ENCODE measurements around the gene SMIM22.

SMIM22 gene

GRCh38 chr16:4814542-4815173 lies 19.5 kb downstream of the SMIM22 start:
- Histone ChIP-seq H3K9me3 (replicated peaks in 1 of 2; ENCODE audit: control insufficient read depth in 2 of 2, insufficient read depth in 1 of 2, low read depth in 1 of 2, low read length in 2 of 2) (peaks cover 0 to 2% of the 10 kb centered on the region in 2 donors), H3K4me2 (ENCODE audit: insufficient read depth, low read length, poor library complexity, severe bottlenecking) (no peak overlapping the region), H3K4ac (ENCODE audit: low read length) (no peak overlapping the region), H2BK12ac (ENCODE audit: low read length) (no peak overlapping the region), H3K14ac (ENCODE audit: low read length) (no peak overlapping the region), H3K4me1 (ENCODE audit: control insufficient read depth in 2 of 2, insufficient read depth in 1 of 2, low read depth in 1 of 2, low read length in 2 of 2) (no peaks in the 10 kb centered on the region), H3K27ac (replicated peaks; ENCODE audit: low read length) (no peak overlapping the region), H2BK5ac (ENCODE audit: low read length) (no peak overlapping the region), H2AFZ (ENCODE audit: low read length) (no peak overlapping the region), H3K36me3 (replicated peaks in 1 of 2; ENCODE audit: control insufficient read depth in 2 of 2, insufficient read depth in 2 of 2, low read length in 2 of 2) (peaks cover 49 to 83% of the 10 kb centered on the region in 2 donors), H3K27me3 (ENCODE audit: control insufficient read depth in 3 of 3, insufficient read depth in 3 of 3, low read depth in 1 of 3, low read length in 3 of 3) (no peaks in the 10 kb centered on the region), H4K91ac (ENCODE audit: low read depth, low read length, poor library complexity) (no peak overlapping the region), H3K18ac (ENCODE audit: low read length) (no peak overlapping the region), H2BK15ac (ENCODE audit: low read length) (no peak overlapping the region), H3K79me1 (ENCODE audit: low read depth, low read length) (peaks cover 2% of the 10 kb centered on the region), H4K8ac (ENCODE audit: low read depth, low read length) (no peak overlapping the region), H3K4me3 (ENCODE audit: low read length in 2 of 2) (peak overlapping the region in 1 of 2 donors; percentile 50), H2BK120ac (ENCODE audit: low read depth, low read length) (no peak overlapping the region), H2AK5ac (ENCODE audit: low read depth, low read length) (no peak overlapping the region), H3K9ac (ENCODE audit: low read depth, low read length, poor library complexity) (no peak overlapping the region), H3K23ac (ENCODE audit: low read depth, low read length, poor library complexity) (no peak overlapping the region)
- no peak for DNase-seq (ENCODE audit: low spot score)
- no CpG with 5 or more reads among the region's 16 CpGs for WGBS, 2 donors (ENCODE audit: extremely low coverage in 2 of 2, insufficient read length in 2 of 2, insufficient replicate concordance in 1 of 2)

- Histone ChIP-seq H3K9me3 (replicated peaks in 1 of 2; ENCODE audit: control insufficient read depth in 2 of 2, insufficient read depth in 1 of 2, low read depth in 1 of 2, low read length in 2 of 2) (no peaks in the 10 kb centered on the region), H3K4me2 (ENCODE audit: insufficient read depth, low read length, poor library complexity, severe bottlenecking) (no peak overlapping the region), H4K8ac (ENCODE audit: low read depth, low read length) (no peak overlapping the region), H3K9ac (ENCODE audit: low read depth, low read length, poor library complexity) (no peak overlapping the region), H4K91ac (ENCODE audit: low read depth, low read length, poor library complexity) (no peak overlapping the region), H3K27me3 (ENCODE audit: control insufficient read depth in 3 of 3, insufficient read depth in 3 of 3, low read depth in 1 of 3, low read length in 3 of 3) (no peaks in the 10 kb centered on the region), H3K79me1 (ENCODE audit: low read depth, low read length) (peaks cover 2% of the 10 kb centered on the region), H2AFZ (ENCODE audit: low read length) (no peak overlapping the region), H3K36me3 (replicated peaks in 1 of 2; ENCODE audit: control insufficient read depth in 2 of 2, insufficient read depth in 2 of 2, low read length in 2 of 2) (peaks cover 47 to 88% of the 10 kb centered on the region in 2 donors), H2BK15ac (ENCODE audit: low read length) (no peak overlapping the region), H2BK5ac (ENCODE audit: low read length) (no peak overlapping the region), H3K4me3 (ENCODE audit: low read length in 2 of 2) (no peak overlapping the region), H3K14ac (ENCODE audit: low read length) (no peak overlapping the region), H2AK5ac (ENCODE audit: low read depth, low read length) (no peak overlapping the region), H3K18ac (ENCODE audit: low read length) (no peak overlapping the region), H3K27ac (replicated peaks; ENCODE audit: low read length) (no peak overlapping the region), H3K23ac (ENCODE audit: low read depth, low read length, poor library complexity) (no peak overlapping the region), H2BK120ac (ENCODE audit: low read depth, low read length) (no peak overlapping the region), H3K4ac (ENCODE audit: low read length) (no peak overlapping the region), H3K4me1 (ENCODE audit: control insufficient read depth in 2 of 2, insufficient read depth in 1 of 2, low read depth in 1 of 2, low read length in 2 of 2) (no peaks in the 10 kb centered on the region), H2BK12ac (ENCODE audit: low read length) (no peak overlapping the region)
- no CpG with 5 or more reads among the region's 6 CpGs for WGBS, 2 donors (ENCODE audit: extremely low coverage in 2 of 2, insufficient read length in 2 of 2, insufficient replicate concordance in 1 of 2)
- no peak for DNase-seq (ENCODE audit: low spot score)
Measured at GRCh38 chr16:4820652-4821051, 25.5 kb downstream of the SMIM22 start.

GRCh38 chr16:4825196-4825595 lies 30.0 kb downstream of the SMIM22 start:
- Histone ChIP-seq H3K4me1 (ENCODE audit: control insufficient read depth in 2 of 2, insufficient read depth in 1 of 2, low read depth in 1 of 2, low read length in 2 of 2) (no peaks in the 10 kb centered on the region), H2AFZ (ENCODE audit: low read length) (no peak overlapping the region), H3K18ac (ENCODE audit: low read length) (no peak overlapping the region), H2BK12ac (ENCODE audit: low read length) (no peak overlapping the region), H3K27ac (replicated peaks; ENCODE audit: low read length) (no peak overlapping the region), H3K9ac (ENCODE audit: low read depth, low read length, poor library complexity) (no peak overlapping the region), H3K27me3 (ENCODE audit: control insufficient read depth in 3 of 3, insufficient read depth in 3 of 3, low read depth in 1 of 3, low read length in 3 of 3) (no peaks in the 10 kb centered on the region), H2BK5ac (ENCODE audit: low read length) (no peak overlapping the region), H3K14ac (ENCODE audit: low read length) (no peak overlapping the region), H2BK15ac (ENCODE audit: low read length) (no peak overlapping the region), H3K23ac (ENCODE audit: low read depth, low read length, poor library complexity) (no peak overlapping the region), H2AK5ac (ENCODE audit: low read depth, low read length) (no peak overlapping the region), H4K8ac (ENCODE audit: low read depth, low read length) (no peak overlapping the region), H3K79me1 (ENCODE audit: low read depth, low read length) (no peaks in the 10 kb centered on the region), H3K4me3 (ENCODE audit: low read length in 2 of 2) (no peak overlapping the region), H3K4me2 (ENCODE audit: insufficient read depth, low read length, poor library complexity, severe bottlenecking) (no peak overlapping the region), H2BK120ac (ENCODE audit: low read depth, low read length) (no peak overlapping the region), H3K4ac (ENCODE audit: low read length) (no peak overlapping the region), H3K9me3 (replicated peaks in 1 of 2; ENCODE audit: control insufficient read depth in 2 of 2, insufficient read depth in 1 of 2, low read depth in 1 of 2, low read length in 2 of 2) (no peaks in the 10 kb centered on the region), H3K36me3 (replicated peaks in 1 of 2; ENCODE audit: control insufficient read depth in 2 of 2, insufficient read depth in 2 of 2, low read length in 2 of 2) (peaks cover 50 to 92% of the 10 kb centered on the region in 2 donors), H4K91ac (ENCODE audit: low read depth, low read length, poor library complexity) (no peak overlapping the region)
- DNase-seq (ENCODE audit: low spot score) = no peak
- no CpG with 5 or more reads among the region's 8 CpGs for WGBS, 2 donors (ENCODE audit: extremely low coverage in 2 of 2, insufficient read length in 2 of 2, insufficient replicate concordance in 1 of 2)

- no peak overlapping the region for H3K18ac ChIP-seq (ENCODE audit: low read length)
- H2BK5ac ChIP-seq (ENCODE audit: low read length) = no peak overlapping the region
- H3K36me3 ChIP-seq (replicated peaks in 1 of 2; ENCODE audit: control insufficient read depth in 2 of 2, insufficient read depth in 2 of 2, low read length in 2 of 2) = peaks cover 55 to 92% of the 10 kb centered on the region in 2 donors
- no peak overlapping the region for H3K4me2 ChIP-seq (ENCODE audit: insufficient read depth, low read length, poor library complexity, severe bottlenecking)
- H3K9ac ChIP-seq (ENCODE audit: low read depth, low read length, poor library complexity) = no peak overlapping the region
- no peak overlapping the region for H3K14ac ChIP-seq (ENCODE audit: low read length)
- no CpG with 5 or more reads among the region's 4 CpGs for WGBS, 2 donors (ENCODE audit: extremely low coverage in 2 of 2, insufficient read length in 2 of 2, insufficient replicate concordance in 1 of 2)
- H3K4ac ChIP-seq (ENCODE audit: low read length) = no peak overlapping the region
- no peak overlapping the region for H2BK15ac ChIP-seq (ENCODE audit: low read length)
- H3K9me3 ChIP-seq (replicated peaks in 1 of 2; ENCODE audit: control insufficient read depth in 2 of 2, insufficient read depth in 1 of 2, low read depth in 1 of 2, low read length in 2 of 2) = peaks cover 0 to 1% of the 10 kb centered on the region in 2 donors
- no peak overlapping the region for H3K27ac ChIP-seq (replicated peaks; ENCODE audit: low read length)
- H2BK12ac ChIP-seq (ENCODE audit: low read length) = no peak overlapping the region
- no peak overlapping the region for H2AK5ac ChIP-seq (ENCODE audit: low read depth, low read length)
- no peaks in the 10 kb centered on the region for H3K4me1 ChIP-seq (ENCODE audit: control insufficient read depth in 2 of 2, insufficient read depth in 1 of 2, low read depth in 1 of 2, low read length in 2 of 2)
- H4K8ac ChIP-seq (ENCODE audit: low read depth, low read length) = no peak overlapping the region
- no peak overlapping the region for H3K4me3 ChIP-seq (ENCODE audit: low read length in 2 of 2)
- no peaks in the 10 kb centered on the region for H3K79me1 ChIP-seq (ENCODE audit: low read depth, low read length)
- no peak for DNase-seq (ENCODE audit: low spot score)
- no peak overlapping the region for H2BK120ac ChIP-seq (ENCODE audit: low read depth, low read length)
- no peak overlapping the region for H3K23ac ChIP-seq (ENCODE audit: low read depth, low read length, poor library complexity)
- H4K91ac ChIP-seq (ENCODE audit: low read depth, low read length, poor library complexity) = no peak overlapping the region
- no peak overlapping the region for H2AFZ ChIP-seq (ENCODE audit: low read length)
- no peaks in the 10 kb centered on the region for H3K27me3 ChIP-seq (ENCODE audit: control insufficient read depth in 3 of 3, insufficient read depth in 3 of 3, low read depth in 1 of 3, low read length in 3 of 3)
Measured at GRCh38 chr16:4826526-4826925, 31.4 kb downstream of the SMIM22 start.

Data from neuronal stem cell (in vitro differentiated cells).